ENCODE results near the gene FUS.

FUS gene

GRCh38 chr16:31204871-31205666 is 25.1 kb downstream of the FUS start:
- DNase-seq = no peak

- DNase-seq = no peak
These were observed 26.8 kb downstream of the FUS start for GRCh38 chr16:31206776-31207175.

- no peak for DNase-seq
These were observed 33.4 kb downstream of the FUS start for GRCh38 chr16:31213342-31213741.

- no peak for DNase-seq
These were observed 34.2 kb downstream of the FUS start, which contains the start of gene TRIM72 for GRCh38 chr16:31213877-31214707. Gene TRIM72 (plus strand): TSS chr16:31214119. CDS start chr16:31214739, 620 bp downstream.

- DNase-seq = no peak
These were observed 34.9 kb downstream of the FUS start for GRCh38 chr16:31214708-31215286.

GRCh38 chr16:31215287-31216162 is 35.6 kb downstream of the FUS start:
- no peak for DNase-seq

GRCh38 chr16:31216422-31217135 is 36.6 kb downstream of the FUS start, which contains the start of gene PYDC1:
Gene PYDC1 (minus strand): TSS chr16:31217135. CDS start chr16:31217028, 107 bp downstream.
- no peak for DNase-seq

- DNase-seq = no peak
These were observed 37.2 kb downstream of the FUS start for GRCh38 chr16:31217136-31217530.

- no peak for DNase-seq
These were observed 39.3 kb downstream of the FUS start for GRCh38 chr16:31219154-31219741.

GRCh38 chr16:31221357-31222160 is 41.6 kb downstream of the FUS start:
- no peak for DNase-seq

GRCh38 chr16:31223044-31223443 is 43.1 kb downstream of the FUS start:
- no peak for DNase-seq

- no peak for DNase-seq
These were observed 44.4 kb downstream of the FUS start for GRCh38 chr16:31224092-31224955.

- DNase-seq = no peak
These were observed 45.3 kb downstream of the FUS start for GRCh38 chr16:31225193-31225592.

GRCh38 chr16:31228206-31228605 is 48.3 kb downstream of the FUS start:
- DNase-seq = no peak

GRCh38 chr16:31229501-31229900 is 49.6 kb downstream of the FUS start:
- DNase-seq = no peak

GRCh38 chr16:31238041-31238440 is 58.1 kb downstream of the FUS start:
- DNase-seq = no peak
